ENCODE data around the gene NACC2. TPM values are rescaled to one million over a fixed set of nuclear protein-coding genes. Genes with fewer than 3 reads are reported as not detected.

Gene NACC2
- polyA plus RNA-seq, 1 donor: 11.8 TPM

- H3K4me3 ChIP-seq (ENCODE audit: low read length): no peak overlapping the region
- H3K27ac ChIP-seq (ENCODE audit: low read length): no peak overlapping the region
- peaks cover 1% of the 10 kb centered on the region for H3K36me3 ChIP-seq (ENCODE audit: control insufficient read depth, insufficient read depth, low read length)
- no CpG with 5 or more reads among the region's 18 CpGs for WGBS (ENCODE audit: insufficient coverage, low lambda C conversion rate)
- H3K4me1 ChIP-seq (ENCODE audit: control insufficient read depth, insufficient read depth, low read length): peaks cover 47% of the 10 kb centered on the region
- peaks cover 10% of the 10 kb centered on the region for H3K27me3 ChIP-seq (ENCODE audit: control insufficient read depth, insufficient read depth, low read length)
- DNase-seq: no peak
- H3K9me3 ChIP-seq (ENCODE audit: control insufficient read depth, low read depth, low read length): peaks cover 6% of the 10 kb centered on the region
These were observed 40.0 kb downstream of the NACC2 start for GRCh38 chr9:136054798-136055714.

GRCh38 chr9:136054146-136054545 is 40.9 kb downstream of the NACC2 start:
- Histone ChIP-seq H3K4me1 (ENCODE audit: control insufficient read depth, insufficient read depth, low read length) (peaks cover 42% of the 10 kb centered on the region), H3K27me3 (ENCODE audit: control insufficient read depth, insufficient read depth, low read length) (peaks cover 10% of the 10 kb centered on the region), H3K9me3 (ENCODE audit: control insufficient read depth, low read depth, low read length) (peaks cover 6% of the 10 kb centered on the region), H3K36me3 (ENCODE audit: control insufficient read depth, insufficient read depth, low read length) (peaks cover 7% of the 10 kb centered on the region), H3K27ac (ENCODE audit: low read length) (no peak overlapping the region), H3K4me3 (ENCODE audit: low read length) (no peak overlapping the region)
- no peak for DNase-seq
- no CpG with 5 or more reads among the region's 12 CpGs for WGBS (ENCODE audit: insufficient coverage, low lambda C conversion rate)

GRCh38 chr9:136053757-136054142 is 41.3 kb downstream of the NACC2 start:
- DNase-seq: no peak
- H3K27ac ChIP-seq (ENCODE audit: low read length): no peak overlapping the region
- peaks cover 10% of the 10 kb centered on the region for H3K27me3 ChIP-seq (ENCODE audit: control insufficient read depth, insufficient read depth, low read length)
- peaks cover 6% of the 10 kb centered on the region for H3K9me3 ChIP-seq (ENCODE audit: control insufficient read depth, low read depth, low read length)
- no peak overlapping the region for H3K4me3 ChIP-seq (ENCODE audit: low read length)
- H3K36me3 ChIP-seq (ENCODE audit: control insufficient read depth, insufficient read depth, low read length): peaks cover 11% of the 10 kb centered on the region
- H3K4me1 ChIP-seq (ENCODE audit: control insufficient read depth, insufficient read depth, low read length): peaks cover 40% of the 10 kb centered on the region
- WGBS (ENCODE audit: insufficient coverage, low lambda C conversion rate): no CpG with 5 or more reads among the region's 8 CpGs

GRCh38 chr9:136052991-136053756 is 41.9 kb downstream of the NACC2 start:
- no peak overlapping the region for H3K27ac ChIP-seq (ENCODE audit: low read length)
- peaks cover 40% of the 10 kb centered on the region for H3K4me1 ChIP-seq (ENCODE audit: control insufficient read depth, insufficient read depth, low read length)
- peaks cover 15% of the 10 kb centered on the region for H3K36me3 ChIP-seq (ENCODE audit: control insufficient read depth, insufficient read depth, low read length)
- H3K9me3 ChIP-seq (ENCODE audit: control insufficient read depth, low read depth, low read length): peaks cover 6% of the 10 kb centered on the region
- no CpG with 5 or more reads among the region's 23 CpGs for WGBS (ENCODE audit: insufficient coverage, low lambda C conversion rate)
- H3K4me3 ChIP-seq (ENCODE audit: low read length): no peak overlapping the region
- peaks cover 10% of the 10 kb centered on the region for H3K27me3 ChIP-seq (ENCODE audit: control insufficient read depth, insufficient read depth, low read length)
- no peak for DNase-seq

GRCh38 chr9:136052472-136052880 is 42.6 kb downstream of the NACC2 start:
- Histone ChIP-seq H3K27ac (ENCODE audit: low read length) (peak overlapping the region; percentile 24), H3K36me3 (ENCODE audit: control insufficient read depth, insufficient read depth, low read length) (peaks cover 22% of the 10 kb centered on the region), H3K4me1 (ENCODE audit: control insufficient read depth, insufficient read depth, low read length) (peaks cover 40% of the 10 kb centered on the region), H3K4me3 (ENCODE audit: low read length) (no peak overlapping the region), H3K27me3 (ENCODE audit: control insufficient read depth, insufficient read depth, low read length) (peaks cover 10% of the 10 kb centered on the region), H3K9me3 (ENCODE audit: control insufficient read depth, low read depth, low read length) (peaks cover 6% of the 10 kb centered on the region)
- no CpG with 5 or more reads among the region's 15 CpGs for WGBS (ENCODE audit: insufficient coverage, low lambda C conversion rate)
- no peak for DNase-seq

- Histone ChIP-seq H3K27me3 (ENCODE audit: control insufficient read depth, insufficient read depth, low read length) (peaks cover 10% of the 10 kb centered on the region), H3K4me1 (ENCODE audit: control insufficient read depth, insufficient read depth, low read length) (peaks cover 40% of the 10 kb centered on the region), H3K27ac (ENCODE audit: low read length) (peak overlapping the region; percentile 24), H3K4me3 (ENCODE audit: low read length) (peak overlapping the region; percentile 19), H3K9me3 (ENCODE audit: control insufficient read depth, low read depth, low read length) (peaks cover 6% of the 10 kb centered on the region), H3K36me3 (ENCODE audit: control insufficient read depth, insufficient read depth, low read length) (peaks cover 28% of the 10 kb centered on the region)
- WGBS (ENCODE audit: insufficient coverage, low lambda C conversion rate): no CpG with 5 or more reads among the region's 31 CpGs
- peak; percentile 88 to 94 for DNase-seq
These were observed 43.1 kb downstream of the NACC2 start for GRCh38 chr9:136051837-136052471.

GRCh38 chr9:136051453-136051836 is 43.6 kb downstream of the NACC2 start:
- DNase-seq: peak in 1 of 2 donors; percentile 29
- no CpG with 5 or more reads among the region's 47 CpGs for WGBS (ENCODE audit: insufficient coverage, low lambda C conversion rate)
- Histone ChIP-seq H3K36me3 (ENCODE audit: control insufficient read depth, insufficient read depth, low read length) (peaks cover 31% of the 10 kb centered on the region), H3K4me1 (ENCODE audit: control insufficient read depth, insufficient read depth, low read length) (peaks cover 39% of the 10 kb centered on the region), H3K27me3 (ENCODE audit: control insufficient read depth, insufficient read depth, low read length) (peaks cover 10% of the 10 kb centered on the region), H3K9me3 (ENCODE audit: control insufficient read depth, low read depth, low read length) (peaks cover 6% of the 10 kb centered on the region), H3K4me3 (ENCODE audit: low read length) (peak overlapping the region; percentile 37), H3K27ac (ENCODE audit: low read length) (no peak overlapping the region)

GRCh38 chr9:136050701-136051452 is 44.2 kb downstream of the NACC2 start:
- Histone ChIP-seq H3K27me3 (ENCODE audit: control insufficient read depth, insufficient read depth, low read length) (peaks cover 10% of the 10 kb centered on the region), H3K9me3 (ENCODE audit: control insufficient read depth, low read depth, low read length) (peaks cover 6% of the 10 kb centered on the region), H3K36me3 (ENCODE audit: control insufficient read depth, insufficient read depth, low read length) (peaks cover 34% of the 10 kb centered on the region), H3K27ac (ENCODE audit: low read length) (no peak overlapping the region), H3K4me3 (ENCODE audit: low read length) (peak overlapping the region; percentile 37), H3K4me1 (ENCODE audit: control insufficient read depth, insufficient read depth, low read length) (peaks cover 34% of the 10 kb centered on the region)
- no peak for DNase-seq
- WGBS (ENCODE audit: insufficient coverage, low lambda C conversion rate): no CpG with 5 or more reads among the region's 55 CpGs

GRCh38 chr9:136050266-136050700 is 44.8 kb downstream of the NACC2 start:
- H3K4me3 ChIP-seq (ENCODE audit: low read length): no peak overlapping the region
- peaks cover 6% of the 10 kb centered on the region for H3K9me3 ChIP-seq (ENCODE audit: control insufficient read depth, low read depth, low read length)
- peaks cover 35% of the 10 kb centered on the region for H3K36me3 ChIP-seq (ENCODE audit: control insufficient read depth, insufficient read depth, low read length)
- H3K4me1 ChIP-seq (ENCODE audit: control insufficient read depth, insufficient read depth, low read length): peaks cover 29% of the 10 kb centered on the region
- peaks cover 10% of the 10 kb centered on the region for H3K27me3 ChIP-seq (ENCODE audit: control insufficient read depth, insufficient read depth, low read length)
- no CpG with 5 or more reads among the region's 36 CpGs for WGBS (ENCODE audit: insufficient coverage, low lambda C conversion rate)
- no peak overlapping the region for H3K27ac ChIP-seq (ENCODE audit: low read length)
- no peak for DNase-seq
